WTC11 (cell line): ENCODE measurements around the gene PRXL2B. TPM values are rescaled to one million over a fixed set of nuclear protein-coding genes. Genes with fewer than 3 reads are reported as not detected.

ENCODE experiments used
- ATAC-seq: fragments of 200-7000 bp; cut with Tn5 transposase; 2 replicates; pipeline ENCODE4 v1.10.0; 2021; ENCODE audit warnings: mild to moderate bottlenecking, moderate library complexity
- CTCF ChIA-PET: fragments of 300-600 bp; sonication (Branson Sonifier 250); formaldehyde crosslinking; loops from one replicate; lab custom pipeline; 2021; ENCODE audit warnings: antibody characterized with exemption; lab: Charles Lee
- POLR2A ChIA-PET: fragments of 350-600 bp; sonication (Branson Sonifier 250); formaldehyde crosslinking; loops from one replicate; lab custom pipeline; 2021; ENCODE audit warnings: antibody characterized with exemption; lab: Charles Lee
- DNase-seq: peaks from one replicate; pipeline ENCODE4 v3.0.0; 2021; ENCODE audit warnings: low spot score
- H3K27ac Mint-ChIP-seq: 2 replicates; pipeline ENCODE4 v1.8.0; 2021; ENCODE audit warnings: mixed read lengths
- H3K27me3 Mint-ChIP-seq: 2 replicates; pipeline ENCODE4 v1.8.0; 2021; ENCODE audit warnings: low read depth, mild to moderate bottlenecking, moderate library complexity, mixed read lengths
- H3K36me3 Mint-ChIP-seq: 2 replicates; pipeline ENCODE4 v1.8.0; 2021; ENCODE audit warnings: mixed read lengths
- H3K4me1 Mint-ChIP-seq: 2 replicates; pipeline ENCODE4 v1.8.0; 2022; ENCODE audit warnings: mixed read lengths
- H3K4me3 Mint-ChIP-seq: 2 replicates; pipeline ENCODE4 v1.8.0; 2021; ENCODE audit warnings: mild to moderate bottlenecking, moderate library complexity, mixed read lengths
- H3K9me3 Mint-ChIP-seq: 2 replicates; pipeline ENCODE4 v1.8.0; 2021; ENCODE audit warnings: mixed read lengths
- AFF4 ChIP-seq: sonication (generic); formaldehyde crosslinking; IDR thresholded peaks from 2 replicates; pipeline ENCODE4 v1.8.1; 2023; ENCODE audit warnings: mild to moderate bottlenecking, missing genetic modification reagents, borderline replicate concordance
- ARID4B ChIP-seq: sonication (generic); formaldehyde crosslinking; IDR thresholded peaks from 2 replicates; pipeline ENCODE4 v1.8.0; 2023; ENCODE audit warnings: missing genetic modification reagents, mild to moderate bottlenecking, borderline replicate concordance
- ATF3 ChIP-seq: sonication (generic); formaldehyde crosslinking; conservative IDR thresholded peaks from 2 replicates; pipeline ENCODE4 v1.8.1; 2022; ENCODE audit warnings: mild to moderate bottlenecking, missing genetic modification reagents
- CREM ChIP-seq: sonication (generic); formaldehyde crosslinking; IDR thresholded peaks from 2 replicates; pipeline ENCODE4 v1.8.1; 2022; ENCODE audit warnings: mild to moderate bottlenecking, missing genetic modification reagents, moderate library complexity
- ESRRA ChIP-seq: sonication (generic); formaldehyde crosslinking; IDR thresholded peaks from 2 replicates; pipeline ENCODE4 v1.8.1; 2022; ENCODE audit warnings: mild to moderate bottlenecking, missing genetic modification reagents, borderline replicate concordance
- ETV6 ChIP-seq: sonication (generic); formaldehyde crosslinking; IDR thresholded peaks from 2 replicates; pipeline ENCODE4 v1.8.1; 2022; ENCODE audit warnings: mild to moderate bottlenecking, missing genetic modification reagents
- FOXP1 ChIP-seq: sonication (generic); formaldehyde crosslinking; IDR thresholded peaks from 2 replicates; pipeline ENCODE4 v1.8.0; 2022; ENCODE audit warnings: missing genetic modification reagents, mild to moderate bottlenecking, moderate library complexity, borderline replicate concordance
- GRHL2 ChIP-seq: fragments of 250-450 bp; sonication (Bioruptor Pico); IDR thresholded peaks from 2 replicates; pipeline ENCODE4 v1.8.0; 2022; ENCODE audit warnings: mild to moderate bottlenecking, moderate library complexity; ENCODE audit not compliant: insufficient replicate concordance, severe bottlenecking
- GTF2I ChIP-seq: fragments of 250-450 bp; sonication (Bioruptor Pico); conservative IDR thresholded peaks from 2 replicates; pipeline ENCODE4 v1.4.0; 2021; ENCODE audit warnings: mild to moderate bottlenecking
- MXD4 ChIP-seq: fragments of 250-450 bp; sonication (Bioruptor Pico); IDR thresholded peaks from 2 replicates; pipeline ENCODE4 v1.8.0; 2021; ENCODE audit warnings: mild to moderate bottlenecking, moderate library complexity, borderline replicate concordance
- MYBL2 ChIP-seq: sonication (generic); formaldehyde crosslinking; IDR thresholded peaks from 2 replicates; pipeline ENCODE4 v1.8.1; 2023; ENCODE audit warnings: mild to moderate bottlenecking, moderate library complexity, missing genetic modification reagents
- RELA ChIP-seq: sonication (generic); formaldehyde crosslinking; IDR thresholded peaks from 2 replicates; pipeline ENCODE4 v1.8.1; 2022; ENCODE audit warnings: missing genetic modification reagents, mild to moderate bottlenecking, borderline replicate concordance
- SMAD3 ChIP-seq: sonication (generic); formaldehyde crosslinking; IDR thresholded peaks from 2 replicates; pipeline ENCODE4 v1.8.0; 2022; ENCODE audit warnings: missing genetic modification reagents, mild to moderate bottlenecking, borderline replicate concordance
- SMAD4 ChIP-seq: sonication (generic); formaldehyde crosslinking; IDR thresholded peaks from 2 replicates; pipeline ENCODE4 v1.8.0; 2022; ENCODE audit warnings: mild to moderate bottlenecking, missing genetic modification reagents
- STAT6 ChIP-seq: sonication (generic); formaldehyde crosslinking; conservative IDR thresholded peaks from 2 replicates; pipeline ENCODE4 v1.8.1; 2023; ENCODE audit warnings: mild to moderate bottlenecking, low read depth, missing genetic modification reagents, moderate library complexity
- TEAD4 ChIP-seq: sonication (generic); formaldehyde crosslinking; IDR thresholded peaks from 2 replicates; pipeline ENCODE4 v1.8.0; 2022; ENCODE audit warnings: mild to moderate bottlenecking, missing genetic modification reagents
- USF1 ChIP-seq: sonication (generic); formaldehyde crosslinking; IDR thresholded peaks from 2 replicates; pipeline ENCODE4 v1.8.0; 2022; ENCODE audit warnings: mild to moderate bottlenecking, missing genetic modification reagents
- ZBTB21 ChIP-seq: sonication (generic); formaldehyde crosslinking; IDR thresholded peaks from 2 replicates; pipeline ENCODE4 v1.8.1; 2023; ENCODE audit warnings: mild to moderate bottlenecking, missing genetic modification reagents, borderline replicate concordance
- ZNF219 ChIP-seq: sonication (generic); formaldehyde crosslinking; IDR thresholded peaks from 2 replicates; pipeline ENCODE4 v1.8.0; 2023; ENCODE audit warnings: missing genetic modification reagents, mild to moderate bottlenecking, borderline replicate concordance
- ZNF263 ChIP-seq: sonication (generic); formaldehyde crosslinking; IDR thresholded peaks from 2 replicates; pipeline ENCODE4 v1.8.1; 2022; ENCODE audit warnings: low read depth, mild to moderate bottlenecking, moderate library complexity, missing genetic modification reagents
- total RNA-seq: library from RNA; stranded (reverse); gene quantifications from 3 replicates; pipeline ENCODE4 v1.2.3, GENCODE V29; 2021

Gene PRXL2B
- total RNA-seq, 1 experiment from 2014 or later: 50.3 TPM

GRCh38 chr1:2606396-2606880, 19.9 kb downstream of the PRXL2B start (continued):
- no peak for TF ChIP-seq STAT6
- TF ChIP-seq MXD4 (CRISPR knock-in tag): no peak
- no peak for TF ChIP-seq RELA (CRISPR knock-in tag)
- TF ChIP-seq AFF4 (CRISPR knock-in tag): no peak
- no peak for TF ChIP-seq ESRRA (CRISPR knock-in tag)

- H3K4me3 Mint-ChIP-seq: no peak overlapping the region
- DNase-seq: peak; percentile 8
- CTCF ChIA-PET: no interaction called here
- no peak for TF ChIP-seq ZBTB21 (CRISPR knock-in tag)
- TF ChIP-seq GTF2I: no peak
- TF ChIP-seq MYBL2: no peak
- no peak for TF ChIP-seq ZNF263 (CRISPR knock-in tag)
- no peak for TF ChIP-seq TEAD4 (CRISPR knock-in tag)
- no peak for TF ChIP-seq SMAD4
- no peak for TF ChIP-seq USF1
- TF ChIP-seq ZNF219 (CRISPR knock-in tag): no peak
- no peak for TF ChIP-seq ETV6 (CRISPR knock-in tag)
- TF ChIP-seq SMAD3 (CRISPR knock-in tag): no peak
- TF ChIP-seq, all 79 proteins: peak for 0
- Mint-ChIP-seq H3K9me3 (peaks cover 6% of the 10 kb centered on the region), H3K27me3 (no peaks in the 10 kb centered on the region), H3K27ac (no peak overlapping the region), H3K4me1 (no peaks in the 10 kb centered on the region), H3K36me3 (peaks cover 5% of the 10 kb centered on the region)
- POLR2A ChIA-PET: no interaction called here
- no peak for ATAC-seq
Measured at GRCh38 chr1:2606881-2607621, 20.5 kb downstream of the PRXL2B start.

- Mint-ChIP-seq H3K4me3 (no peak overlapping the region), H3K27me3 (no peaks in the 10 kb centered on the region), H3K9me3 (peaks cover 9% of the 10 kb centered on the region), H3K36me3 (peaks cover 5% of the 10 kb centered on the region), H3K4me1 (no peaks in the 10 kb centered on the region), H3K27ac (no peak overlapping the region)
- ATAC-seq (no peak), DNase-seq (no peak)
- CTCF ChIA-PET: no interaction called here
- POLR2A ChIA-PET: no interaction called here
- TF ChIP-seq FOXP1 (CRISPR knock-in tag): no peak
- no peak for TF ChIP-seq TEAD4 (CRISPR knock-in tag)
- TF ChIP-seq CREM: no peak
- no peak for TF ChIP-seq ETV6 (CRISPR knock-in tag)
- TF ChIP-seq ATF3 (CRISPR knock-in tag): no peak
- TF ChIP-seq ARID4B (CRISPR knock-in tag): no peak
- TF ChIP-seq GRHL2 (CRISPR knock-in tag): no peak
Measured at GRCh38 chr1:2607641-2608091, 21.1 kb downstream of the PRXL2B start.
